ENCODE results near the gene LRP6.

GRCh38 chr12:12181511-12181910 is 85.3 kb downstream of the LRP6 start:
- TF ChIP-seq CTCF (IDR thresholded peaks at IDR 0.05) (no peak), POLR2A (IDR thresholded peaks at IDR 0.05) (no peak)

All from adrenal gland (tissue), 5 donors.